GM12878 (cell line): ENCODE measurements around the gene EIF4H. TPM values are rescaled to one million over a fixed set of nuclear protein-coding genes. Genes with fewer than 3 reads are reported as not detected.

Experiments used
- ATAC-seq: fragments of 200-7000 bp; cut with Tn5 transposase; 3 replicates; pipeline ENCODE4 v1.9.1; 2020; ENCODE audit warnings: mild to moderate bottlenecking, moderate library complexity
- BruUV-seq: library from RNA; stranded (reverse); fragments of 400-500 nt; replicated peaks from 2 replicates; lab custom pipeline; 2021; lab: Mats Ljungman, UMichigan
- CTCF ChIA-PET: fragments of 300-600 bp; sonication (Branson Sonifier 250); formaldehyde crosslinking; extraction: SDS; loops from one replicate; lab custom pipeline; 2021; ENCODE audit warnings: inconsistent platforms; lab: Yijun Ruan, JAX
- POLR2A ChIA-PET: fragments of 350-600 bp; formaldehyde crosslinking; extraction: SDS; loops from one replicate; lab custom pipeline; 2021; ENCODE audit warnings: inconsistent platforms; lab: Charles Lee
- RAD21 ChIA-PET: fragments of 300-600 bp; sonication (Branson Sonifier 250); formaldehyde crosslinking; loops from one replicate; lab custom pipeline; 2023; ENCODE audit warnings: antibody characterized with exemption; ENCODE audit not compliant: unreplicated experiment; lab: Charles Lee
- SMC1A ChIA-PET: fragments of 300-600 bp; sonication (Branson Sonifier 250); formaldehyde crosslinking; loops from one replicate; lab custom pipeline; 2023; ENCODE audit not compliant: unreplicated experiment, uncharacterized antibody; lab: Charles Lee
- DNase-seq: peaks from one replicate; pipeline ENCODE4 v3.0.0-alpha.2; 2011; ENCODE audit warnings: low read depth, low spot score
- FAIRE-seq: peaks from 3 replicates; lab custom pipeline; 2011; peaks lifted over from hg19 to GRCh38; lab: Jason Lieb, UNC
- H2AFZ ChIP-seq: 2 replicates; pipeline ENCODE4 v1.6.0; 2011; ENCODE audit warnings: low read depth, low read length, control low read depth; ENCODE audit not compliant: control insufficient read depth
- H3K27ac ChIP-seq: 2 replicates; pipeline ENCODE4 v1.5.1; 2011; ENCODE audit warnings: control low read depth; ENCODE audit not compliant: control insufficient read depth, insufficient read depth
- H3K27me3 ChIP-seq, 2 experiments: replicated peaks in 1 of 2; 2 replicates each; pipeline versions ENCODE4 v1.6.0 to v1.6.1; 2011; ENCODE audit warnings: low read length in 1 of 2; ENCODE audit not compliant: control insufficient read depth in 2 of 2, insufficient read depth in 2 of 2
- H3K36me3 ChIP-seq, 2 experiments: 2 replicates each; pipeline ENCODE4 v1.5.1; 2011; ENCODE audit warnings: low read length in 1 of 2; ENCODE audit not compliant: control insufficient read depth in 2 of 2, insufficient read depth in 2 of 2
- H3K4me1 ChIP-seq: 2 replicates; pipeline ENCODE4 v1.6.1; 2011; ENCODE audit warnings: mild to moderate bottlenecking, low read length, moderate library complexity, mixed read lengths; ENCODE audit not compliant: control insufficient read depth, insufficient read depth
- H3K4me2 ChIP-seq: 2 replicates; pipeline ENCODE4 v1.6.0; 2011; ENCODE audit warnings: control low read depth; ENCODE audit not compliant: control insufficient read depth, insufficient read depth
- H3K4me3 ChIP-seq: fragments of 200-600 bp; sonication (generic); 2 replicates; pipeline ENCODE4 v1.5.1; 2016
- H3K79me2 ChIP-seq: 2 replicates; pipeline ENCODE4 v1.6.0; 2011; ENCODE audit warnings: low read length; ENCODE audit not compliant: control insufficient read depth, insufficient read depth
- H3K9ac ChIP-seq: 2 replicates; pipeline ENCODE4 v1.8.0; 2011; ENCODE audit warnings: low read length, control low read depth, mixed read lengths; ENCODE audit not compliant: control insufficient read depth, insufficient read depth
- H3K9me3 ChIP-seq: replicated peaks from 3 replicates; pipeline ENCODE4 v1.5.1; 2011; ENCODE audit warnings: mild to moderate bottlenecking, low read length; ENCODE audit not compliant: control insufficient read depth, insufficient read depth
- H4K20me1 ChIP-seq: 2 replicates; pipeline ENCODE4 v1.6.0; 2011; ENCODE audit not compliant: control insufficient read depth, insufficient read depth
- BCL11A ChIP-seq: IDR thresholded peaks from 2 replicates; pipeline ENCODE4 v1.6.1; 2011; ENCODE audit warnings: low read depth, low read length
- CBX5 ChIP-seq: sonication (generic); IDR thresholded peaks from 2 replicates; pipeline ENCODE4 v1.6.1; 2016; ENCODE audit warnings: low read depth, moderate library complexity, mild to moderate bottlenecking, inconsistent platforms
- EGR1 ChIP-seq, 2 experiments: IDR thresholded peaks; 1 replicate in 1 of 2; 2 replicates in 1 of 2; pipeline ENCODE4 v1.6.1; 2011 to 2012; ENCODE audit warnings: low read depth in 2 of 2, low read length in 2 of 2, borderline replicate concordance in 1 of 2, mild to moderate bottlenecking in 1 of 2, moderate library complexity in 1 of 2
- FOXM1 ChIP-seq: IDR thresholded peaks from 2 replicates; pipeline ENCODE4 v1.6.1; 2012; ENCODE audit warnings: low read depth, mild to moderate bottlenecking, inconsistent platforms, low read length, moderate library complexity
- JUNB ChIP-seq: IDR thresholded peaks from 2 replicates; pipeline ENCODE4 v1.6.1; 2016; ENCODE audit warnings: antibody characterized with exemption, mild to moderate bottlenecking
- LARP7 ChIP-seq: fragments of 450-650 bp; IDR thresholded peaks from 2 replicates; pipeline ENCODE4 v1.6.1; 2017; ENCODE audit warnings: mild to moderate bottlenecking
- NRF1 ChIP-seq: conservative IDR thresholded peaks from 2 replicates; pipeline ENCODE4 v1.6.1; 2011; ENCODE audit warnings: mild to moderate bottlenecking, low read depth, low read length, improper control_type of control experiment
- RCOR1 ChIP-seq: conservative IDR thresholded peaks from 2 replicates; pipeline ENCODE4 v1.6.1; 2012; ENCODE audit warnings: low read depth, low read length, improper control_type of control experiment
- SIX5 ChIP-seq: IDR thresholded peaks from 2 replicates; pipeline ENCODE4 v1.6.1; 2011; ENCODE audit warnings: mild to moderate bottlenecking, low read depth, low read length, moderate library complexity; ENCODE audit not compliant: severe bottlenecking
- SP1 ChIP-seq: IDR thresholded peaks from one replicate; pipeline ENCODE4 v1.6.1; 2011; ENCODE audit warnings: low read depth, low read length
- STAT1 ChIP-seq: fragments of 450-650 bp; conservative IDR thresholded peaks from 2 replicates; pipeline ENCODE4 v1.6.1; 2014; ENCODE audit warnings: antibody characterized with exemption, mild to moderate bottlenecking
- TARDBP ChIP-seq: IDR thresholded peaks from 2 replicates; pipeline ENCODE4 v1.6.1; 2016; ENCODE audit warnings: borderline replicate concordance
- TCF12 ChIP-seq: IDR thresholded peaks from 2 replicates; pipeline ENCODE4 v1.6.1; 2011; ENCODE audit warnings: low read depth, mild to moderate bottlenecking, low read length
- ZNF24 ChIP-seq: fragments of 450-650 bp; IDR thresholded peaks from 2 replicates; pipeline ENCODE4 v1.6.1; 2017; ENCODE audit warnings: antibody characterized with exemption, mild to moderate bottlenecking
- ZSCAN29 ChIP-seq: fragments of 450-650 bp; IDR thresholded peaks from 2 replicates; pipeline ENCODE4 v1.6.1; 2017; ENCODE audit warnings: mild to moderate bottlenecking, moderate library complexity
- WGBS: methylation state at CpG from one replicate; pipeline ENCODE4 v1.1.6; 2016; ENCODE audit warnings: low lambda C conversion rate; ENCODE audit not compliant: insufficient replicate concordance, insufficient coverage; ENCODE audit errors: missing lambda C conversion rate; 5-methylcytosine and 5-hydroxymethylcytosine counted together
- in situ Hi-C: fragments of 300-500 bp; cut with MboI; formaldehyde crosslinking; loops from 9 replicates; pipeline ENCODE4 v1.14.3; 2018; ENCODE audit warnings: mixed read lengths
- intact Hi-C: fragments of 100-400 bp; cut with micrococcal nuclease; formaldehyde crosslinking; loops from one replicate; pipeline ENCODE4 v1.14.2; 2022; ENCODE audit not compliant: unreplicated experiment
- polyA plus RNA-seq, 11 experiments: library from polyadenylated mRNA; depleted of rRNA in 4 of 11; unstranded in 6 of 11; stranded (reverse) in 5 of 11; fragments of >200 nt; fragmentation: Nextera tagmentation in 4 of 11; fragmentation: Illumina TruSeq in 1 of 11; extraction: Ambion mirVana in 4 of 11; extraction: Trizol in 1 of 11; gene quantifications; 1 replicate in 1 of 11; 2 replicates in 10 of 11; pipeline versions ENCODE4 v1.2.1 to v1.2.3, GENCODE V29; 2011 to 2016; ENCODE audit warnings: inconsistent platforms in 2 of 11, missing spikeins in 2 of 11, low read depth in 1 of 11
- total RNA-seq, 4 experiments: library from RNA; depleted of rRNA in 3 of 4; stranded (reverse); fragments of >200 nt in 3 of 4; fragmentation: Illumina TruSeq in 1 of 4; extraction: Trizol in 1 of 4; gene quantifications; 2 replicates each; pipeline versions ENCODE4 v1.2.1 to v1.2.3, GENCODE V29; 2013 to 2021
- TF ChIP-seq, protein P1 (sequence below): fragments of 450-650 bp; formaldehyde crosslinking; IDR thresholded peaks from 2 replicates; pipeline ENCODE4 v1.4.0; 2020; ENCODE audit warnings: mild to moderate bottlenecking, moderate library complexity
- TF ChIP-seq, protein P2 (sequence below): IDR thresholded peaks from 2 replicates; pipeline ENCODE4 v1.6.1; 2011; ENCODE audit warnings: borderline replicate concordance, low read depth, mild to moderate bottlenecking, moderate library complexity, mixed read lengths, low read length; ENCODE audit not compliant: insufficient read depth; ENCODE audit errors: extremely low read length

The EIF4H gene
- total and polyA plus RNA-seq, 10 of the 15 experiments (the other 5 are each of a cell fraction or from before 2014, with no cell fraction given): 9.9 to 443 (median 258) TPM

- CTCF ChIA-PET: no interaction called here
- no peak for ATAC-seq
- SMC1A ChIA-PET: no interaction called here
- WGBS: 45% methylated on average over 9 of the region's 9 CpGs
- no peak overlapping the region for H3K9ac ChIP-seq
- RAD21 ChIA-PET: no interaction called here
- intact Hi-C loops: no loop called here
- POLR2A ChIA-PET: no interaction called here
- in situ Hi-C loops: no loop called here
- no peak overlapping the region for H3K4me3 ChIP-seq
- H3K9me3 ChIP-seq: no peaks in the 10 kb centered on the region
- no peak overlapping the region for H3K4me2 ChIP-seq
- no peaks in the 10 kb centered on the region for H4K20me1 ChIP-seq
- FAIRE-seq: no peak
- no peaks in the 10 kb centered on the region for H3K4me1 ChIP-seq
- H3K79me2 ChIP-seq: no peaks in the 10 kb centered on the region
- TF ChIP-seq ZSCAN29: no peak
- TF ChIP-seq SP1: no peak
- no peak for TF ChIP-seq TCF12
- no peak for TF ChIP-seq NRF1
- TF ChIP-seq SIX5: no peak
- TF ChIP-seq, protein P1, sequence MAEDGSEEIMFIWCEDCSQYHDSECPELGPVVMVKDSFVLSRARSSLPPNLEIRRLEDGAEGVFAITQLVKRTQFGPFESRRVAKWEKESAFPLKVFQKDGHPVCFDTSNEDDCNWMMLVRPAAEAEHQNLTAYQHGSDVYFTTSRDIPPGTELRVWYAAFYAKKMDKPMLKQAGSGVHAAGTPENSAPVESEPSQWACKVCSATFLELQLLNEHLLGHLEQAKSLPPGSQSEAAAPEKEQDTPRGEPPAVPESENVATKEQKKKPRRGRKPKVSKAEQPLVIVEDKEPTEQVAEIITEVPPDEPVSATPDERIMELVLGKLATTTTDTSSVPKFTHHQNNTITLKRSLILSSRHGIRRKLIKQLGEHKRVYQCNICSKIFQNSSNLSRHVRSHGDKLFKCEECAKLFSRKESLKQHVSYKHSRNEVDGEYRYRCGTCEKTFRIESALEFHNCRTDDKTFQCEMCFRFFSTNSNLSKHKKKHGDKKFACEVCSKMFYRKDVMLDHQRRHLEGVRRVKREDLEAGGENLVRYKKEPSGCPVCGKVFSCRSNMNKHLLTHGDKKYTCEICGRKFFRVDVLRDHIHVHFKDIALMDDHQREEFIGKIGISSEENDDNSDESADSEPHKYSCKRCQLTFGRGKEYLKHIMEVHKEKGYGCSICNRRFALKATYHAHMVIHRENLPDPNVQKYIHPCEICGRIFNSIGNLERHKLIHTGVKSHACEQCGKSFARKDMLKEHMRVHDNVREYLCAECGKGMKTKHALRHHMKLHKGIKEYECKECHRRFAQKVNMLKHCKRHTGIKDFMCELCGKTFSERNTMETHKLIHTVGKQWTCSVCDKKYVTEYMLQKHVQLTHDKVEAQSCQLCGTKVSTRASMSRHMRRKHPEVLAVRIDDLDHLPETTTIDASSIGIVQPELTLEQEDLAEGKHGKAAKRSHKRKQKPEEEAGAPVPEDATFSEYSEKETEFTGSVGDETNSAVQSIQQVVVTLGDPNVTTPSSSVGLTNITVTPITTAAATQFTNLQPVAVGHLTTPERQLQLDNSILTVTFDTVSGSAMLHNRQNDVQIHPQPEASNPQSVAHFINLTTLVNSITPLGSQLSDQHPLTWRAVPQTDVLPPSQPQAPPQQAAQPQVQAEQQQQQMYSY (CRISPR knock-in tag): no peak
- TF ChIP-seq JUNB: no peak
- TF ChIP-seq ZNF24: no peak
- no peak for TF ChIP-seq RCOR1
- TF ChIP-seq CBX5: no peak
- TF ChIP-seq LARP7: no peak
- TF ChIP-seq FOXM1: no peak
- TF ChIP-seq EGR1 (IDR thresholded peaks at IDR 0.05; ENCODE audit: borderline replicate concordance in 1 of 2, low read depth in 2 of 2, low read length in 2 of 2): no peak
- TF ChIP-seq, protein P2, sequence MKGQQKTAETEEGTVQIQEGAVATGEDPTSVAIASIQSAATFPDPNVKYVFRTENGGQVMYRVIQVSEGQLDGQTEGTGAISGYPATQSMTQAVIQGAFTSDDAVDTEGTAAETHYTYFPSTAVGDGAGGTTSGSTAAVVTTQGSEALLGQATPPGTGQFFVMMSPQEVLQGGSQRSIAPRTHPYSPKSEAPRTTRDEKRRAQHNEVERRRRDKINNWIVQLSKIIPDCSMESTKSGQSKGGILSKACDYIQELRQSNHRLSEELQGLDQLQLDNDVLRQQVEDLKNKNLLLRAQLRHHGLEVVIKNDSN: no peak
- no peak for TF ChIP-seq BCL11A
- no peak for TF ChIP-seq STAT1
- no peak for TF ChIP-seq TARDBP
- TF ChIP-seq, all 136 proteins: peak for 0
- Histone ChIP-seq H3K27ac (no peak overlapping the region), H2AFZ (no peak overlapping the region), H3K36me3 (no peaks in the 10 kb centered on the region), H3K27me3 (no peaks in the 10 kb centered on the region)
- DNase-seq: no peak
- no TSS peak for BruUV-seq
Observed at GRCh38 chr7:74155810-74156395, 18.3 kb upstream of the EIF4H start.
